K562 (cell line): ENCODE results near the gene GLE1. TPM values are rescaled to one million over a fixed set of nuclear protein-coding genes. Genes with fewer than 3 reads are reported as not detected.

Experiments
- CBFA2T2 ChIP-seq: fragments of 450-650 bp; conservative IDR thresholded peaks from 2 replicates; pipeline ENCODE4 v1.6.1; 2017; ENCODE audit warnings: mild to moderate bottlenecking
- CREM ChIP-seq: IDR thresholded peaks from 2 replicates; pipeline ENCODE4 v1.6.1; 2014; ENCODE audit warnings: antibody characterized with exemption, low read depth
- ERF ChIP-seq: fragments of 450-650 bp; formaldehyde crosslinking; IDR thresholded peaks from 2 replicates; pipeline ENCODE4 v1.4.0; 2020; ENCODE audit warnings: mild to moderate bottlenecking, mixed read lengths
- MCM2 ChIP-seq: fragments of 450-650 bp; IDR thresholded peaks from 2 replicates; pipeline ENCODE4 v1.6.1; 2017; ENCODE audit warnings: low read depth, mild to moderate bottlenecking
- NCOA1 ChIP-seq: fragments of 450-650 bp; IDR thresholded peaks from 2 replicates; pipeline ENCODE4 v1.6.1; 2016; ENCODE audit warnings: low read depth
- NCOA4 ChIP-seq: fragments of 450-650 bp; IDR thresholded peaks from 2 replicates; pipeline ENCODE4 v1.6.1; 2018; ENCODE audit warnings: mild to moderate bottlenecking; ENCODE audit not compliant: partially characterized antibody
- NCOR1 ChIP-seq: fragments of 450-650 bp; IDR thresholded peaks from 2 replicates; pipeline ENCODE4 v1.6.1; 2016; ENCODE audit warnings: mild to moderate bottlenecking, moderate library complexity
- RHOXF2B ChIP-seq: fragments of 250-450 bp; sonication (Bioruptor Pico); conservative IDR thresholded peaks from 2 replicates; pipeline ENCODE4 v1.5.1; 2021
- SMAD1 ChIP-seq: fragments of 150-350 bp; IDR thresholded peaks from 2 replicates; pipeline ENCODE4 v1.6.1; 2014; ENCODE audit warnings: low read length, low read depth; ENCODE audit not compliant: partially characterized antibody
- SMAD2 ChIP-seq: fragments of 150-350 bp; IDR thresholded peaks from 2 replicates; pipeline ENCODE4 v1.6.1; 2014; ENCODE audit warnings: low read depth, mild to moderate bottlenecking, low read length
- U2AF1 ChIP-seq: fragments of 200-400 bp; formaldehyde crosslinking; optimal IDR thresholded peaks from 2 replicates; pipeline ENCODE3; 2017; ENCODE audit warnings: mild to moderate bottlenecking, low read depth, low read length, moderate library complexity
- ZNF134 ChIP-seq: fragments of 250-450 bp; sonication (Bioruptor Pico); conservative IDR thresholded peaks from 2 replicates; pipeline ENCODE4 v1.4.0; 2020
- ZNF431 ChIP-seq: sonication (generic); formaldehyde crosslinking; IDR thresholded peaks from 2 replicates; pipeline ENCODE4 v1.8.0; 2022; ENCODE audit warnings: mild to moderate bottlenecking, missing genetic modification reagents
- ZNF584 ChIP-seq: fragments of 200-800 bp; sonication (Bioruptor generic); IDR thresholded peaks from 2 replicates; pipeline ENCODE4 v1.6.1; 2016; ENCODE audit warnings: low read depth, mild to moderate bottlenecking, missing genetic modification characterization, missing compliant biosample characterization
- polyA plus RNA-seq, 8 experiments: library from polyadenylated mRNA; depleted of rRNA in 4 of 8; stranded (reverse) in 5 of 8; unstranded in 3 of 8; fragments of >200 nt; fragmentation: Nextera tagmentation in 2 of 8; fragmentation: Illumina TruSeq in 1 of 8; extraction: Ambion mirVana in 2 of 8; extraction: Trizol in 1 of 8; gene quantifications; 2 replicates each; pipeline versions ENCODE4 v1.2.1 to v1.2.3, GENCODE V29; 2011 to 2014; ENCODE audit warnings: inconsistent platforms in 1 of 8, missing spikeins in 1 of 8
- total RNA-seq, 7 experiments: library from RNA; depleted of rRNA in 6 of 7; stranded (reverse); fragments of >200 nt in 6 of 7; fragmentation: Illumina TruSeq in 2 of 7; extraction: Trizol in 2 of 7; gene quantifications; 2 replicates each; pipeline versions ENCODE4 v1.2.1 to v1.2.3, GENCODE V29; 2011 to 2021; ENCODE audit warnings: low replicate concordance in 1 of 7
- TF ChIP-seq, protein P1 (sequence below): sonication (generic); formaldehyde crosslinking; IDR thresholded peaks from 2 replicates; pipeline ENCODE4 v1.8.1; 2023; ENCODE audit warnings: mild to moderate bottlenecking, missing genetic modification reagents
- TF ChIP-seq, protein P2 (sequence below): fragments of 250-450 bp; sonication (Bioruptor Pico); IDR thresholded peaks from 2 replicates; pipeline ENCODE4 v1.4.0; 2020; ENCODE audit warnings: mild to moderate bottlenecking
- TF ChIP-seq, protein P3 (sequence below): sonication (generic); formaldehyde crosslinking; IDR thresholded peaks from 2 replicates; pipeline ENCODE4 v1.9.0; 2022; ENCODE audit warnings: mild to moderate bottlenecking, missing genetic modification reagents
- TF ChIP-seq, protein P4 (sequence below): sonication (generic); formaldehyde crosslinking; IDR thresholded peaks from 2 replicates; pipeline ENCODE4 v1.8.0; 2022; ENCODE audit warnings: mild to moderate bottlenecking, missing genetic modification reagents

Gene GLE1
- total and polyA plus RNA-seq, 9 of the 15 experiments (the other 6 are each of a cell fraction or from before 2014, with no cell fraction given): 15.9 to 44.8 (median 37.6) TPM

DNA sequence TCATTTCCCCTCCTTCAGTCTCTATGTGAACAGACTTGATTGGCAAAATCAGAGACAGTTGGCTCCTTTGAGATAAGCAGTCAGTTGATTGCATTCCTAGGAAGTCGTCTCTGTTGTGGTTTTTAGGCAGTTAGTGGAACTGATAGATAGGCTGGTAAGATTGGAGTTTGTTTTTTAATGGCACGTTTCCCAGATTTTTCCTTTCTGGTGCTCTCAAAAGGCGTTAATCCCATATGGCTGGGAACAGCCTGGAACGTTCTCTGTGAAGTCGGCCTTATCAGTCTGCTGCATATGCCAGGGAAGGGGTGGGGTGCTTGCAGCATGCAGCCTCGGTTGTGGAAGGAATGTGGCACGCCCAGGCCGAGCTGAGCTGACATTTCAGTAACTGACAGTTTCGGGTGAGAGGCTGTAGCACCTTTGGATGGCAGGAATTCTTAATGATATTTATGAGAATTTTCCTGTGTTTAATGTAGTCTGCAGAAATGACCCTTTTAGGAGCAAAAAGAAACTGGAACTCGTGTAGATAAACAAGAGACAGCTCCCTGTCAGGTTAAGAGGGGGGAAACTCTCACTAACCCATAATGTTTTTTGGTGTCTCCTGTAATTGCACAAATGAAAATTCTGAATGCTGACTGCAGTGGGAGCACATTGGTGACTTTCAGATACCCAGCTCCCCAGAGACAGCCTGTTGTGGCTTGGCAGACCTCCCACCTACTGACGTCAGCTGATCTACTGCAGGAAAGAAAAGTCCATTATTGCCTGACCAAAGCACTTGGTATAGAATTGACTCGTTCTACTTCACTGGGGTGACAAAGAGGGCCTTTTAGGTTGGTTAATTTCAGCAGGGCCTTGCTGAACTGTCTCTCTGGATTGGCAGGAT is 54.2 kb downstream of the GLE1 start (continued):
- TF ChIP-seq, protein P1, sequence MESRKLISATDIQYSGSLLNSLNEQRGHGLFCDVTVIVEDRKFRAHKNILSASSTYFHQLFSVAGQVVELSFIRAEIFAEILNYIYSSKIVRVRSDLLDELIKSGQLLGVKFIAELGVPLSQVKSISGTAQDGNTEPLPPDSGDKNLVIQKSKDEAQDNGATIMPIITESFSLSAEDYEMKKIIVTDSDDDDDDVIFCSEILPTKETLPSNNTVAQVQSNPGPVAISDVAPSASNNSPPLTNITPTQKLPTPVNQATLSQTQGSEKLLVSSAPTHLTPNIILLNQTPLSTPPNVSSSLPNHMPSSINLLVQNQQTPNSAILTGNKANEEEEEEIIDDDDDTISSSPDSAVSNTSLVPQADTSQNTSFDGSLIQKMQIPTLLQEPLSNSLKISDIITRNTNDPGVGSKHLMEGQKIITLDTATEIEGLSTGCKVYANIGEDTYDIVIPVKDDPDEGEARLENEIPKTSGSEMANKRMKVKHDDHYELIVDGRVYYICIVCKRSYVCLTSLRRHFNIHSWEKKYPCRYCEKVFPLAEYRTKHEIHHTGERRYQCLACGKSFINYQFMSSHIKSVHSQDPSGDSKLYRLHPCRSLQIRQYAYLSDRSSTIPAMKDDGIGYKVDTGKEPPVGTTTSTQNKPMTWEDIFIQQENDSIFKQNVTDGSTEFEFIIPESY: peak; percentile 52; the same call in 1 of the 2 replicates
- TF ChIP-seq, protein P2, sequence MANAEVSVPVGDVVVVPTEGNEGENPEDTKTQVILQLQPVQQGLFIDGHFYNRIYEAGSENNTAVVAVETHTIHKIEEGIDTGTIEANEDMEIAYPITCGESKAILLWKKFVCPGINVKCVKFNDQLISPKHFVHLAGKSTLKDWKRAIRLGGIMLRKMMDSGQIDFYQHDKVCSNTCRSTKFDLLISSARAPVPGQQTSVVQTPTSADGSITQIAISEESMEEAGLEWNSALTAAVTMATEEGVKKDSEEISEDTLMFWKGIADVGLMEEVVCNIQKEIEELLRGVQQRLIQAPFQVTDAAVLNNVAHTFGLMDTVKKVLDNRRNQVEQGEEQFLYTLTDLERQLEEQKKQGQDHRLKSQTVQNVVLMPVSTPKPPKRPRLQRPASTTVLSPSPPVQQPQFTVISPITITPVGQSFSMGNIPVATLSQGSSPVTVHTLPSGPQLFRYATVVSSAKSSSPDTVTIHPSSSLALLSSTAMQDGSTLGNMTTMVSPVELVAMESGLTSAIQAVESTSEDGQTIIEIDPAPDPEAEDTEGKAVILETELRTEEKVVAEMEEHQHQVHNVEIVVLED (CRISPR knock-in tag): peak; percentile 64
- peak; percentile 36; the same call in 1 of the 2 replicates for TF ChIP-seq CREM
- peak; percentile 66 for TF ChIP-seq ZNF134
- TF ChIP-seq SMAD2: no peak
- TF ChIP-seq ERF (CRISPR knock-in tag): peak; percentile 96
- no peak for TF ChIP-seq MCM2
- TF ChIP-seq ZNF431 (CRISPR knock-in tag): peak; percentile 55; the same call in 1 of the 2 replicates
- peak; percentile 95 for TF ChIP-seq NCOA1
- TF ChIP-seq U2AF1: no peak
- TF ChIP-seq CBFA2T2: peak; percentile 98
- no peak for TF ChIP-seq RHOXF2B (CRISPR knock-in tag)
- TF ChIP-seq NCOR1: peak; percentile 97
- TF ChIP-seq, protein P3, sequence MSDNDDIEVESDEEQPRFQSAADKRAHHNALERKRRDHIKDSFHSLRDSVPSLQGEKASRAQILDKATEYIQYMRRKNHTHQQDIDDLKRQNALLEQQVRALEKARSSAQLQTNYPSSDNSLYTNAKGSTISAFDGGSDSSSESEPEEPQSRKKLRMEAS (CRISPR knock-in tag): peak; percentile 78
- TF ChIP-seq NCOA4: no peak
- peak; percentile 94 for TF ChIP-seq ZNF584 (CRISPR knock-in tag)
- TF ChIP-seq SMAD1: peak; percentile 46
- TF ChIP-seq, protein P4, sequence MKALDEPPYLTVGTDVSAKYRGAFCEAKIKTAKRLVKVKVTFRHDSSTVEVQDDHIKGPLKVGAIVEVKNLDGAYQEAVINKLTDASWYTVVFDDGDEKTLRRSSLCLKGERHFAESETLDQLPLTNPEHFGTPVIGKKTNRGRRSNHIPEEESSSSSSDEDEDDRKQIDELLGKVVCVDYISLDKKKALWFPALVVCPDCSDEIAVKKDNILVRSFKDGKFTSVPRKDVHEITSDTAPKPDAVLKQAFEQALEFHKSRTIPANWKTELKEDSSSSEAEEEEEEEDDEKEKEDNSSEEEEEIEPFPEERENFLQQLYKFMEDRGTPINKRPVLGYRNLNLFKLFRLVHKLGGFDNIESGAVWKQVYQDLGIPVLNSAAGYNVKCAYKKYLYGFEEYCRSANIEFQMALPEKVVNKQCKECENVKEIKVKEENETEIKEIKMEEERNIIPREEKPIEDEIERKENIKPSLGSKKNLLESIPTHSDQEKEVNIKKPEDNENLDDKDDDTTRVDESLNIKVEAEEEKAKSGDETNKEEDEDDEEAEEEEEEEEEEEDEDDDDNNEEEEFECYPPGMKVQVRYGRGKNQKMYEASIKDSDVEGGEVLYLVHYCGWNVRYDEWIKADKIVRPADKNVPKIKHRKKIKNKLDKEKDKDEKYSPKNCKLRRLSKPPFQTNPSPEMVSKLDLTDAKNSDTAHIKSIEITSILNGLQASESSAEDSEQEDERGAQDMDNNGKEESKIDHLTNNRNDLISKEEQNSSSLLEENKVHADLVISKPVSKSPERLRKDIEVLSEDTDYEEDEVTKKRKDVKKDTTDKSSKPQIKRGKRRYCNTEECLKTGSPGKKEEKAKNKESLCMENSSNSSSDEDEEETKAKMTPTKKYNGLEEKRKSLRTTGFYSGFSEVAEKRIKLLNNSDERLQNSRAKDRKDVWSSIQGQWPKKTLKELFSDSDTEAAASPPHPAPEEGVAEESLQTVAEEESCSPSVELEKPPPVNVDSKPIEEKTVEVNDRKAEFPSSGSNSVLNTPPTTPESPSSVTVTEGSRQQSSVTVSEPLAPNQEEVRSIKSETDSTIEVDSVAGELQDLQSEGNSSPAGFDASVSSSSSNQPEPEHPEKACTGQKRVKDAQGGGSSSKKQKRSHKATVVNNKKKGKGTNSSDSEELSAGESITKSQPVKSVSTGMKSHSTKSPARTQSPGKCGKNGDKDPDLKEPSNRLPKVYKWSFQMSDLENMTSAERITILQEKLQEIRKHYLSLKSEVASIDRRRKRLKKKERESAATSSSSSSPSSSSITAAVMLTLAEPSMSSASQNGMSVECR (CRISPR knock-in tag): peak; percentile 54; the same call in 1 of the 2 replicates
